Measurements from ENCODE around the gene UBAP2. TPM values are rescaled to one million over a fixed set of nuclear protein-coding genes. Genes with fewer than 3 reads are reported as not detected.

Gene UBAP2, protein sequence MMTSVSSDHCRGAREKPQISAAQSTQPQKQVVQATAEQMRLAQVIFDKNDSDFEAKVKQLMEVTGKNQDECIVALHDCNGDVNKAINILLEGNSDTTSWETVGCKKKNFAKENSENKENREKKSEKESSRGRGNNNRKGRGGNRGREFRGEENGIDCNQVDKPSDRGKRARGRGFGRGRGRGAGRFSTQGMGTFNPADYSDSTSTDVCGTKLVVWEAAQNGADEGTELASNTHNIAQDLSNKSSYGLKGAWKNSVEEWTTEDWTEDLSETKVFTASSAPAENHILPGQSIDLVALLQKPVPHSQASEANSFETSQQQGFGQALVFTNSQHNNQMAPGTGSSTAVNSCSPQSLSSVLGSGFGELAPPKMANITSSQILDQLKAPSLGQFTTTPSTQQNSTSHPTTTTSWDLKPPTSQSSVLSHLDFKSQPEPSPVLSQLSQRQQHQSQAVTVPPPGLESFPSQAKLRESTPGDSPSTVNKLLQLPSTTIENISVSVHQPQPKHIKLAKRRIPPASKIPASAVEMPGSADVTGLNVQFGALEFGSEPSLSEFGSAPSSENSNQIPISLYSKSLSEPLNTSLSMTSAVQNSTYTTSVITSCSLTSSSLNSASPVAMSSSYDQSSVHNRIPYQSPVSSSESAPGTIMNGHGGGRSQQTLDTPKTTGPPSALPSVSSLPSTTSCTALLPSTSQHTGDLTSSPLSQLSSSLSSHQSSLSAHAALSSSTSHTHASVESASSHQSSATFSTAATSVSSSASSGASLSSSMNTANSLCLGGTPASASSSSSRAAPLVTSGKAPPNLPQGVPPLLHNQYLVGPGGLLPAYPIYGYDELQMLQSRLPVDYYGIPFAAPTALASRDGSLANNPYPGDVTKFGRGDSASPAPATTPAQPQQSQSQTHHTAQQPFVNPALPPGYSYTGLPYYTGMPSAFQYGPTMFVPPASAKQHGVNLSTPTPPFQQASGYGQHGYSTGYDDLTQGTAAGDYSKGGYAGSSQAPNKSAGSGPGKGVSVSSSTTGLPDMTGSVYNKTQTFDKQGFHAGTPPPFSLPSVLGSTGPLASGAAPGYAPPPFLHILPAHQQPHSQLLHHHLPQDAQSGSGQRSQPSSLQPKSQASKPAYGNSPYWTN
- total RNA-seq (10 to 100 TPM; 24.7 to 26.5 TPM), total RNA-seq (42.3 to 123 (median 69.1) reads per million in 172 experiments)
- polyA plus RNA-seq (2013, experiment 1 of 2), result 14.3 TPM
- polyA plus RNA-seq (2013, experiment 2 of 2), result 17.3 TPM

DNA sequence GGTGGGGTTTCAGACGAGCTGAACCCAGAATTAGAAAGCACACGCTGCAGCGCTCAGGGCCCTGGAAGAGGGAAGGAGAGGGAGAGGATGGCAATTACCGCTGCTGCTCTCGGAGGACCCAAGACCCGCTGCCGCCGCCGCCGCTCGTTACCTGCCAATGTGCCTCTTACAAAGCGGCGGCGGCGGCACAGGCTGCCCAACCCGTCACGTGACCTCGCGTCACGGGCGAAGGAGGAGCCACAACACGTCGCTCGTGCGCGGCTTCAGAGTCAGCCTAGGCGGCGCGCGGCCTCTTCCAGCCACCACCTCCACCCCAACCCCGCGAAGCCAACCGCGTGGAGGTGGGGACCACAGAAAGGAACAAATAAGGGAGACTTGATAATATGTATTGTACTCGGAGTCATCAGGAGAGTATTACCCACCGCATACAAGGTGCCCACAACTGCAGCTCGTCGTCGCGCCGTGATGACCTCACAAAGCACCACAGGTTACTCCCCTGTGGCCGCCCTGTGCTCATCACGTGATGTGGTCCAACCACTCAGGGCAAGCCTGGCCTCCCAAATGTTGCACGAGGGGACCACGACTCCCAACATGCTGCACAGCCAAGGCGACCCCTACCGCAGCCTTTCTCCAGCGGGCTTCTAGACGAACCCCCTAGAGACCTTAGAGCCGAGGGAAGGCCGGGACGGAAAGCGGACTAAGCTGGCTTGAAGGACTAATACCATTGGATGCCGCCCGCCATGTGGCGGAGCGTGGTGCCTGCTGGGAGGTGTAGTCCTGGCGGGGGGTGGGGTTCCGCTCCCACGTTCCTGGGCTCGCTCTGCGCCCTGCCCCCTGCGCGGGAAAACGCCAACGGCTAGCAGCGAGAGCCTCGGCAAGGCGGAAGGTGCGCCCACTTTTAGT is at the start of gene UBAP2:
Gene UBAP2 (minus strand): TSS at position 161 of the 903 bp plus-strand sequence. CDS start 31,739 bp downstream, outside the sequence.
- Mint-ChIP-seq H3K27ac (peak within 1 kb of the TSS; percentile 97), H3K4me3 (peak within 1 kb of the TSS; percentile 92), H3K4me1 (ENCODE audit: low read depth) (peaks cover 34% of the 10 kb centered on the region), H3K36me3 (ENCODE audit: low read depth) (peaks cover 15% of the 10 kb centered on the region), H3K9me3 (no peaks in the 10 kb centered on the region), H3K27me3 (no peaks in the 10 kb centered on the region)
- DNase-seq, result peak; percentile 92 to 98 (median 96)
- TF ChIP-seq, protein P1, sequence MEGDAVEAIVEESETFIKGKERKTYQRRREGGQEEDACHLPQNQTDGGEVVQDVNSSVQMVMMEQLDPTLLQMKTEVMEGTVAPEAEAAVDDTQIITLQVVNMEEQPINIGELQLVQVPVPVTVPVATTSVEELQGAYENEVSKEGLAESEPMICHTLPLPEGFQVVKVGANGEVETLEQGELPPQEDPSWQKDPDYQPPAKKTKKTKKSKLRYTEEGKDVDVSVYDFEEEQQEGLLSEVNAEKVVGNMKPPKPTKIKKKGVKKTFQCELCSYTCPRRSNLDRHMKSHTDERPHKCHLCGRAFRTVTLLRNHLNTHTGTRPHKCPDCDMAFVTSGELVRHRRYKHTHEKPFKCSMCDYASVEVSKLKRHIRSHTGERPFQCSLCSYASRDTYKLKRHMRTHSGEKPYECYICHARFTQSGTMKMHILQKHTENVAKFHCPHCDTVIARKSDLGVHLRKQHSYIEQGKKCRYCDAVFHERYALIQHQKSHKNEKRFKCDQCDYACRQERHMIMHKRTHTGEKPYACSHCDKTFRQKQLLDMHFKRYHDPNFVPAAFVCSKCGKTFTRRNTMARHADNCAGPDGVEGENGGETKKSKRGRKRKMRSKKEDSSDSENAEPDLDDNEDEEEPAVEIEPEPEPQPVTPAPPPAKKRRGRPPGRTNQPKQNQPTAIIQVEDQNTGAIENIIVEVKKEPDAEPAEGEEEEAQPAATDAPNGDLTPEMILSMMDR (IDR thresholded peaks at IDR 0.05), result no peak
- peak; percentile 82 for ATAC-seq (ENCODE audit: poor library complexity)
- H3K9me3 ChIP-seq (ENCODE audit: control insufficient read depth in 1 of 2, insufficient read depth in 1 of 2, low read length in 2 of 2), result no peaks in the 10 kb centered on the region
- H3K27ac ChIP-seq (ENCODE audit: low read depth in 1 of 2, low read length in 2 of 2), result peak within 1 kb of the TSS; percentile 83 to 93
- no peaks in the 10 kb centered on the region for H3K27me3 ChIP-seq (ENCODE audit: control insufficient read depth in 1 of 2, insufficient read depth in 2 of 2, low read length in 2 of 2)
- intact Hi-C loops (cut with DNase I, micrococcal nuclease), result loop anchor here (1.0 to 10.0 kb wide), 8 partner anchors 78 to 566 kb away; partner anchors contain the start of genes UBAP1 (in 2 of the 2), UBE2R2 (in 2 of the 2), DCAF12 (in 1 of the 2) and KIF24 (in 1 of the 2)
- peaks cover 26% of the 10 kb centered on the region for H3K4me1 ChIP-seq (ENCODE audit: insufficient read depth, low read length)
- peak within 1 kb of the TSS; percentile 98 for H3K4me3 ChIP-seq (ENCODE audit: low read length)
- CTCF ChIA-PET, result interaction anchor here (1.1 kb wide), 2 partner anchors 282 to 330 kb away, joined by 3 read pairs; no protein-coding TSS in a partner anchor
- POLR2A ChIA-PET, result interaction anchor here (0.6 to 2.6 kb wide), 11 partner anchors 11 to 1054 kb away, joined by 3 to 17 read pairs (median 4); partner anchors contain the start of genes NFX1, UBAP1 and UBE2R2
- H3K36me3 ChIP-seq (ENCODE audit: insufficient read depth, low read length), result peaks cover 2% of the 10 kb centered on the region

DNA sequence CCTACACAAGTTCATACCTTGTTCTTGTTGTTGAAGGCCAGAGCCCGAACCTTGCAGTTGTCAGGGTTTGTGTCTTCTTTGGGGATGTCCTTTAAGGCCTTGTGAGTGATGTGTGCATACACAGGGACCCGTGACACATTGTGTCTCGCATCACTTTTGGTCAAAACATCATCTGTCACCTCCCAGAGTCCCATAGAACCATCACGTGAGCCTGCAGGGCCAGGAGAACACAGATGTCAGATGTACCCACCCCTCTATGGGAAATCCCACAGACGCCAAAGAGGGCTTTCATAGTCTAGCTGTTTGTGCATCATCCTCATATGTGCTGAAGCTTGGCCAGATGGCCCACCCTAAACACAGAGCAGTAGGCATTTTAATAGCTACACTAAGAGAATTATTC is 49.6 kb upstream of the UBAP2 start:
- TF ChIP-seq, protein P1 (IDR thresholded peaks at IDR 0.05), result no peak
- Mint-ChIP-seq H3K4me3 (no peak overlapping the region), H3K4me1 (ENCODE audit: low read depth) (no peaks in the 10 kb centered on the region), H3K36me3 (ENCODE audit: low read depth) (peaks cover 62% of the 10 kb centered on the region), H3K9me3 (no peaks in the 10 kb centered on the region), H3K27me3 (no peaks in the 10 kb centered on the region), H3K27ac (no peak overlapping the region)
- Histone ChIP-seq H3K4me1 (ENCODE audit: insufficient read depth, low read length) (no peaks in the 10 kb centered on the region), H3K9me3 (ENCODE audit: control insufficient read depth in 1 of 2, insufficient read depth in 1 of 2, low read length in 2 of 2) (no peaks in the 10 kb centered on the region), H3K4me3 (ENCODE audit: low read length) (no peak overlapping the region), H3K36me3 (ENCODE audit: insufficient read depth, low read length) (peaks cover 71% of the 10 kb centered on the region), H3K27ac (ENCODE audit: low read depth in 1 of 2, low read length in 2 of 2) (no peak overlapping the region), H3K27me3 (ENCODE audit: control insufficient read depth in 1 of 2, insufficient read depth in 2 of 2, low read length in 2 of 2) (no peaks in the 10 kb centered on the region)
- ChIA-PET POLR2A (no interaction called here), CTCF (no interaction called here)
- no peak for ATAC-seq (ENCODE audit: poor library complexity)
- intact Hi-C loops (cut with DNase I, micrococcal nuclease), result no loop called here
- no peak for DNase-seq
